GM06990 (cell line): ENCODE data around the gene TIMP1.

Experiments
- DNase-seq: peaks from one replicate; pipeline ENCODE4 v3.0.0-alpha.2; 2011; ENCODE audit not compliant: insufficient read length; ENCODE audit errors: extremely low read depth
- H3K27me3 ChIP-seq: replicated peaks from 2 replicates; pipeline ENCODE4 v1.6.0; 2011; ENCODE audit warnings: low read length; ENCODE audit not compliant: control insufficient read depth, insufficient read depth
- H3K36me3 ChIP-seq: 2 replicates; pipeline ENCODE4 v1.5.1; 2011; ENCODE audit warnings: low read length; ENCODE audit not compliant: control insufficient read depth, insufficient read depth
- H3K4me3 ChIP-seq: replicated peaks from 2 replicates; pipeline ENCODE4 v1.5.1; 2011; ENCODE audit warnings: low read depth, mild to moderate bottlenecking, control low read depth, low read length
- TF ChIP-seq, protein P1 (sequence below): IDR thresholded peaks from 2 replicates; pipeline ENCODE4 v1.5.1; 2011; ENCODE audit warnings: low read length, control low read depth, mild to moderate bottlenecking, inconsistent platforms; ENCODE audit not compliant: insufficient read depth, poor library complexity, severe bottlenecking

Gene TIMP1

DNA sequence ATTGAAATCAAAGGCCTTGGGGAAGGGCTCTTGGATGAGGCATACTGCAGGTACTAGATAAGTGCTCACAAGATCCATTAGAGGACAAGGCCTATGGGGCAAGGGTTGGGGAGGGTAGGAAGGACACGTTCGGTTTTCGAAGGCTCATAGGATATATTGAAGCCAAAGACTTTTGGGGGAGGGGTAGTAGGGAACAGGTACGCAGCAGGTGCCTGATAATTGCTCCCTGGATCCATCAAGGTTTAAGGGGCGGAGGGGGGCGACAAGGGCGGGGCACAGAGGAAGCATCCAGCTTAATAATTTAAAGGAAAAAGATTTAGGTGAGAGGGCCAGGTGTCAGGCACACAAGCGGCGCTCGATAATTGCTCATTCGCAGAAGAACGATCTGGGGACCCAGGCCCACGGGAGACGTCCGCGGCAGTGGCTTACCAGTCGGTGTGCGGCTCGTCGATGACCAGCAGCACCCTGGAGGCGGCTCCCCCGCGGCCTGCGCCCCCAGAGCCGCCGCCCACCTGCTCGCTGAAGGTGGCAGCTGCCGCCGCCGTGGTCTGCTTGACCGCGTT lies 36.8 kb downstream of the TIMP1 start:
- no peaks in the 10 kb centered on the region for H3K27me3 ChIP-seq
- DNase-seq = no peak
- peak overlapping the region; percentile 56 for H3K4me3 ChIP-seq
- H3K36me3 ChIP-seq = no peaks in the 10 kb centered on the region
- TF ChIP-seq, protein P1, sequence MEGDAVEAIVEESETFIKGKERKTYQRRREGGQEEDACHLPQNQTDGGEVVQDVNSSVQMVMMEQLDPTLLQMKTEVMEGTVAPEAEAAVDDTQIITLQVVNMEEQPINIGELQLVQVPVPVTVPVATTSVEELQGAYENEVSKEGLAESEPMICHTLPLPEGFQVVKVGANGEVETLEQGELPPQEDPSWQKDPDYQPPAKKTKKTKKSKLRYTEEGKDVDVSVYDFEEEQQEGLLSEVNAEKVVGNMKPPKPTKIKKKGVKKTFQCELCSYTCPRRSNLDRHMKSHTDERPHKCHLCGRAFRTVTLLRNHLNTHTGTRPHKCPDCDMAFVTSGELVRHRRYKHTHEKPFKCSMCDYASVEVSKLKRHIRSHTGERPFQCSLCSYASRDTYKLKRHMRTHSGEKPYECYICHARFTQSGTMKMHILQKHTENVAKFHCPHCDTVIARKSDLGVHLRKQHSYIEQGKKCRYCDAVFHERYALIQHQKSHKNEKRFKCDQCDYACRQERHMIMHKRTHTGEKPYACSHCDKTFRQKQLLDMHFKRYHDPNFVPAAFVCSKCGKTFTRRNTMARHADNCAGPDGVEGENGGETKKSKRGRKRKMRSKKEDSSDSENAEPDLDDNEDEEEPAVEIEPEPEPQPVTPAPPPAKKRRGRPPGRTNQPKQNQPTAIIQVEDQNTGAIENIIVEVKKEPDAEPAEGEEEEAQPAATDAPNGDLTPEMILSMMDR = no peak

DNA sequence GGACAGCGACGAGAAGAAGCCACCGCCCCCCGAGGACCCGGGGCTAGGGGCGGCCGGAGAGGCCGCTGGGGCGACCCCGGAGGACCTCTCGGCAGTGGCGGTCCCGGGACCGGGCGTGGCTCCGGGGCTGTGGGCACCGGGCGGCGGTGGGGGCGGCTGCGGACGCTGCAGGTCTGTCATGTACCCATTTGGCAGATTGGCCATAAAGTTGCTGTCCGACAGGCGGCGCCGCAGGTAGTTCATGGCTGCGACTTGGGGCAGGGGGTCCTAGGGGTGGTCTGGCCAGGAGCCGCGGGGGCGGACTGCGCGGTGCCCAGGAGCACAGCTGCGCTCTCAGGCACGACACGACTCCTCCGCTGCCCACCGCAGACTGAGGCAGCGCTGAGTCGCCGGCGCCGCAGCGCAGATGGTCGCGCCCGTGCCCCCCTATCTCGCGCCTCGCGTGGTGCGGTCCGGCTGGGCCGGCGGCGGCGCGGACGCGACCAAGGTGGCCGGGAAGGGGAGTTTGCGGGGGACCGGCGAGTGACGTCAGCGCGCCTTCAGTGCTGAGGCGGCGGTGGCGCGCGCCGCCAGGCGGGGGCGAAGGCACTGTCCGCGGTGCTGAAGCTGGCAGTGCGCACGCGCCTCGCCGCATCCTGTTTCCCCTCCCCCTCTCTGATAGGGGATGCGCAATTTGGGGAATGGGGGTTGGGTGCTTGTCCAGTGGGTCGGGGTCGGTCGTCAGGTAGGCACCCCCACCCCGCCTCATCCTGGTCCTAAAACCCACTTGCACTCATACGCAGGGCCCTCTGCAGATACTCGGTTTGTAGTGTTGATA lies 37.5 kb downstream of the TIMP1 start, which contains the start of gene SYN1:
TSS of gene SYN1 (minus strand) at position 372 of the 817 bp plus-strand sequence. CDS start at position 243, 129 bp downstream.
- no peaks in the 10 kb centered on the region for H3K36me3 ChIP-seq
- peak within 1 kb of the TSS; percentile 56 for H3K4me3 ChIP-seq
- TF ChIP-seq, protein P1 = peak; percentile 29
- DNase-seq = peak; percentile 87
- no peaks in the 10 kb centered on the region for H3K27me3 ChIP-seq

DNA sequence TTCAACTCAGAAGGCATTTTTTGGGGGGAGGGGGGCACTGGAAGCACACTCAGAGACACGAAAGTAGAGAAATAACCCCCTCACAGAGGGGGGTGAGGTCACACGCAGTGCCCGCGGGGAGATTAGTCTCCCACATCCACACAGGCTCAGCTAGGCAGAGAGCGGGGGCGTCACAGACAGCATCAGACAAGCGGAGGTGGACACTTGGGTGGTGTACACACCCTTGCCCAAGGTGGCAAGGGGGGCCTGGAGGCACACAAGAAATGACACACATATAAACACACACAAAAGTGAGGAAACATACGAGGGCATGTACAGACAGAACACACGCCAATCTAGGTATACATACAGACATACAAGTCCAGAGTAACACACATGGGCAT lies 38.1 kb downstream of the TIMP1 start:
- DNase-seq = no peak
- H3K4me3 ChIP-seq = no peak overlapping the region
- TF ChIP-seq, protein P1 = no peak
- H3K36me3 ChIP-seq = no peaks in the 10 kb centered on the region
- H3K27me3 ChIP-seq = no peaks in the 10 kb centered on the region

- Histone ChIP-seq H3K4me3 (no peak overlapping the region), H3K36me3 (no peaks in the 10 kb centered on the region), H3K27me3 (no peaks in the 10 kb centered on the region)
- TF ChIP-seq, protein P1 = no peak
- DNase-seq = no peak
Measured at GRCh38 chrX:47621851-47622250, 39.6 kb downstream of the TIMP1 start.

DNA sequence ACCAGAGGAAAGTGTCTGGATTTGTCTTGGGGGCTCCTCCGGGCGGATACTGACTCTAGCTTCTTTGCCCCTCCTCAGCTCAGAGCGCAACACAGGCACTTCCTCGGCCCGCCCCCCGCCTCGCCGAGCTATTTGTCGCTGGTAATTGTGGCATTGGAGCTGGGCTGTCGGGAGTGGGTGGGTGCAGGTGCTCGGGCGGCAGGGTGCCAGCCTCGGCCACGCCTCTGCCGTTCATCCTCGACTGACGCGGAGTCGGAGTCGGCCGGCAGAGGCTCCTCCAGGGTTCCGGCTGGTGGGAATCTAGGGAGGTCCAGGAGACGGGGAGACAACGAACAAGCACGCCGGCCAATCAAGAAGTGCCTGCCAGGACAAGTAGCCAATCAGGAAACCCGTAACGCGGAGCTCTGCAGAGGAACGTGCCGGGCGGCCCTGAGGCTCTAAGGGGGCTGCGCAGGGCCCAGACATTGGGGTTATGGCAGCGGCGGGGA lies 41.3 kb downstream of the TIMP1 start:
- DNase-seq = no peak
- Histone ChIP-seq H3K4me3 (no peak overlapping the region), H3K36me3 (no peaks in the 10 kb centered on the region), H3K27me3 (no peaks in the 10 kb centered on the region)
- TF ChIP-seq, protein P1 = no peak
